ENCODE data around the gene ABHD16A. TPM values are rescaled to one million over a fixed set of nuclear protein-coding genes. Genes with fewer than 3 reads are reported as not detected.

Gene ABHD16A
- total RNA-seq, 1 experiment from 2014 or later: 89.9 TPM

DNA sequence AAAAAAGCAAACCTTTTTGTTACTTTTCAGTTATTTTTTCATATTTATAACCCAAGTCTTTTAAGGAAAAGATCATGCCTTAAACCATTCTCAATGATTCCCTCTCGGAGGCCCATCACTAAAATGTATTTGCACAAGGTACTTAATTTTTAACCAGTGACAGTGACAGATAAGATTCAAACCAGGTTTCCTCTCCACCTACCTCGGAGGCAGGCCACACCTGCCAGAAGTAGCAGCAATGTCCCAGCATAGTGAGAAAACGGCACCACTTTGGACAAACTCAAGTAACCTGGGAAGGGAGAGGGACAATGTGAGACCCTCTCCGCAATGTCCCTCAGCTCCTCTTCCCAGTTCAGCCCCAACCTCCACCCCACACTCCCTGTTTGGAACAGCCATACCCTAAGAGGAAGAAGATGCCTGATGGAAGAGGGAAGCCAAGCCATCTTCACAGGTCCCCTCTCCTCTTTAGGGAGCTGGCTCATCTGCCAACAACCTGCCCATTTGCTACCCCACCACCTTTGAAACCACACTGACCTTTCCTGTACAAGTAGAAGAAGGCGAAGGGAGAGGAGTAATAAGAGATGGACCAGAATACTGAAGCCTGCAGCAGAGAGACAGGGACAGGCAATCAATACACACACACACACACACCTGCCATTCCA is 2.3 kb downstream of the ABHD16A start:
- H3K27ac Mint-ChIP-seq (ENCODE audit: unreplicated experiment): no peak overlapping the region

DNA sequence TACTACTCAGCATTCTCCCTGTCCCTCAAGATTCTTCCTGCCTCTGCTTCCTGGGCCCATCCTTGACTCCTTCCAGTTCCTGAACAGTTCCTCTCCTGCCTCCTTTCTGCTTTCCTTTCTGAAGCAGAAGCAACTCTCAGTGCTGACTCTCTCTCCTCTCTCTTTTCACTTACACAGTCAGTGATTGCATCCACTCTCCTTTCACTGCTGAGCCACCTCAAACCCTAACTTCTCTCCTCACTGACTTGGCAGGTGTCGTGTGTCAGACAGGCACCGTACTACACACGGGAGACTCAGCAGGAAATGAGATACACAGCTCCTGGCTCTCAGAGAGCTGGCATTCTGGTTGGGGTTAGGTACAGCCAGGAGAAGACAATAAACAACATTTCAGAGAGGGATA is 5.6 kb downstream of the ABHD16A start:
- H3K4me3 Mint-ChIP-seq (ENCODE audit: low read depth, unreplicated experiment): no peak overlapping the region
- CTCF ChIA-PET: interaction anchor here (0.7 kb wide), 1 partner anchor 253 kb away, joined by 3 read pairs; no protein-coding TSS in a partner anchor
- no peaks in the 10 kb centered on the region for H3K9me3 Mint-ChIP-seq (ENCODE audit: low read depth, unreplicated experiment)
- H3K4me1 Mint-ChIP-seq (ENCODE audit: low read depth, unreplicated experiment): no peaks in the 10 kb centered on the region
- H3K27ac Mint-ChIP-seq (ENCODE audit: unreplicated experiment): no peak overlapping the region
- intact Hi-C loops (cut with micrococcal nuclease; ENCODE audit: unreplicated experiment): no loop called here
- no peak for DNase-seq
- no peaks in the 10 kb centered on the region for H3K27me3 Mint-ChIP-seq (ENCODE audit: unreplicated experiment)
- TF ChIP-seq, protein P1, sequence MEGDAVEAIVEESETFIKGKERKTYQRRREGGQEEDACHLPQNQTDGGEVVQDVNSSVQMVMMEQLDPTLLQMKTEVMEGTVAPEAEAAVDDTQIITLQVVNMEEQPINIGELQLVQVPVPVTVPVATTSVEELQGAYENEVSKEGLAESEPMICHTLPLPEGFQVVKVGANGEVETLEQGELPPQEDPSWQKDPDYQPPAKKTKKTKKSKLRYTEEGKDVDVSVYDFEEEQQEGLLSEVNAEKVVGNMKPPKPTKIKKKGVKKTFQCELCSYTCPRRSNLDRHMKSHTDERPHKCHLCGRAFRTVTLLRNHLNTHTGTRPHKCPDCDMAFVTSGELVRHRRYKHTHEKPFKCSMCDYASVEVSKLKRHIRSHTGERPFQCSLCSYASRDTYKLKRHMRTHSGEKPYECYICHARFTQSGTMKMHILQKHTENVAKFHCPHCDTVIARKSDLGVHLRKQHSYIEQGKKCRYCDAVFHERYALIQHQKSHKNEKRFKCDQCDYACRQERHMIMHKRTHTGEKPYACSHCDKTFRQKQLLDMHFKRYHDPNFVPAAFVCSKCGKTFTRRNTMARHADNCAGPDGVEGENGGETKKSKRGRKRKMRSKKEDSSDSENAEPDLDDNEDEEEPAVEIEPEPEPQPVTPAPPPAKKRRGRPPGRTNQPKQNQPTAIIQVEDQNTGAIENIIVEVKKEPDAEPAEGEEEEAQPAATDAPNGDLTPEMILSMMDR (IDR thresholded peaks at IDR 0.05; ENCODE audit: unreplicated experiment): no peak
- H3K36me3 Mint-ChIP-seq (ENCODE audit: insufficient read depth, unreplicated experiment): peaks cover 36% of the 10 kb centered on the region
- BruUV-seq (replicated peaks): no TSS peak

More for the DNA sequence above, 2.3 kb downstream of the ABHD16A start:
- no peaks in the 10 kb centered on the region for H3K9me3 Mint-ChIP-seq (ENCODE audit: low read depth, unreplicated experiment)
- peaks cover 28% of the 10 kb centered on the region for H3K36me3 Mint-ChIP-seq (ENCODE audit: insufficient read depth, unreplicated experiment)
- no TSS peak for BruUV-seq (replicated peaks)
- TF ChIP-seq, protein P1 (IDR thresholded peaks at IDR 0.05; ENCODE audit: unreplicated experiment): no peak
- H3K27me3 Mint-ChIP-seq (ENCODE audit: unreplicated experiment): no peaks in the 10 kb centered on the region
- CTCF ChIA-PET: interaction anchor here (0.8 to 1.0 kb wide), 2 partner anchors 11 to 29 kb away, joined by 3 read pairs; no protein-coding TSS in a partner anchor
- no peak overlapping the region for H3K4me3 Mint-ChIP-seq (ENCODE audit: low read depth, unreplicated experiment)
- peaks cover 7% of the 10 kb centered on the region for H3K4me1 Mint-ChIP-seq (ENCODE audit: low read depth, unreplicated experiment)
- intact Hi-C loops (cut with micrococcal nuclease; ENCODE audit: unreplicated experiment): loop anchor here (5.0 kb wide), 1 partner anchor 36 kb away; the partner anchor contains the start of gene CLIC1
- no peak for DNase-seq

GRCh38 chr6:31693535-31693934 is 9.6 kb downstream of the ABHD16A start:
- H3K4me1 Mint-ChIP-seq (ENCODE audit: low read depth, unreplicated experiment): peaks cover 16% of the 10 kb centered on the region
- TF ChIP-seq, protein P1 (IDR thresholded peaks at IDR 0.05; ENCODE audit: unreplicated experiment): no peak
- H3K36me3 Mint-ChIP-seq (ENCODE audit: insufficient read depth, unreplicated experiment): peaks cover 43% of the 10 kb centered on the region
- no peaks in the 10 kb centered on the region for H3K27me3 Mint-ChIP-seq (ENCODE audit: unreplicated experiment)
- intact Hi-C loops (cut with micrococcal nuclease; ENCODE audit: unreplicated experiment): no loop called here
- CTCF ChIA-PET: interaction anchor here (0.8 to 1.9 kb wide), 2 partner anchors 46 to 116 kb away, joined by 3 to 4 read pairs; partner anchors contain the start of gene MSH5
- H3K9me3 Mint-ChIP-seq (ENCODE audit: low read depth, unreplicated experiment): no peaks in the 10 kb centered on the region
- BruUV-seq (replicated peaks): no TSS peak
- H3K4me3 Mint-ChIP-seq (ENCODE audit: low read depth, unreplicated experiment): no peak overlapping the region
- DNase-seq: no peak
- H3K27ac Mint-ChIP-seq (ENCODE audit: unreplicated experiment): no peak overlapping the region

DNA sequence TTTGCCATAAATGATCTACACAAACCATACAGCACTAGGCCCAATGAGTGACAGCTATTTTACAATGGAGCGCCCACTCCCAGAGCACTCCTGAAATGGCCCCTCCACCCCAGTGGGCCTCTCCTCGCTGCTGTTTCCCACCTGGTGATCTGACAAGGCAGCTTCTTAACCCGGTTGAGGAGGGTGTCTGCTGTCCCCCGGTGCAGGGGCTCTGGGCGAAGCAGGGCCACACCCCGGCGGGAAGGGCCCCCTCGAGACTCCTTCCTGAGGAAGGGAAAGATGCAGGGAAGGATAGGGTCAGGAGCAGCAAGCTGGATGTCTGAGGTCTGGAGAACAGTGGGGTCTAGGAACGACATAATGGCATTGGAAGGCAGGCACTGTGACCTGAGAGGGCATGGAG is 10.2 kb downstream of the ABHD16A start:
- TF ChIP-seq, protein P1 (IDR thresholded peaks at IDR 0.05; ENCODE audit: unreplicated experiment): no peak
- Mint-ChIP-seq H3K36me3 (ENCODE audit: insufficient read depth, unreplicated experiment) (peaks cover 47% of the 10 kb centered on the region), H3K27me3 (ENCODE audit: unreplicated experiment) (no peaks in the 10 kb centered on the region), H3K9me3 (ENCODE audit: low read depth, unreplicated experiment) (no peaks in the 10 kb centered on the region), H3K4me3 (ENCODE audit: low read depth, unreplicated experiment) (no peak overlapping the region), H3K4me1 (ENCODE audit: low read depth, unreplicated experiment) (peaks cover 16% of the 10 kb centered on the region), H3K27ac (ENCODE audit: unreplicated experiment) (no peak overlapping the region)
- BruUV-seq (replicated peaks): no TSS peak
- intact Hi-C loops (cut with micrococcal nuclease; ENCODE audit: unreplicated experiment): no loop called here
- no peak for DNase-seq
- CTCF ChIA-PET: interaction anchor here (1.9 kb wide), 1 partner anchor 47 kb away, joined by 4 read pairs; the partner anchor contains the start of gene MSH5
